T-helper 1 cell (primary cell): ENCODE measurements around the gene DCP1A.
"Not testable (repeated sequence)": the region's sequence is repeated elsewhere in the genome, so short reads cannot be mapped to it uniquely, and the experiment has no call there.

Experiments
- DNase-seq, 5 donors: peaks; one replicate each; pipeline ENCODE4 v3.0.0-alpha.2; 2012 to 2020

DCP1A gene

DNA sequence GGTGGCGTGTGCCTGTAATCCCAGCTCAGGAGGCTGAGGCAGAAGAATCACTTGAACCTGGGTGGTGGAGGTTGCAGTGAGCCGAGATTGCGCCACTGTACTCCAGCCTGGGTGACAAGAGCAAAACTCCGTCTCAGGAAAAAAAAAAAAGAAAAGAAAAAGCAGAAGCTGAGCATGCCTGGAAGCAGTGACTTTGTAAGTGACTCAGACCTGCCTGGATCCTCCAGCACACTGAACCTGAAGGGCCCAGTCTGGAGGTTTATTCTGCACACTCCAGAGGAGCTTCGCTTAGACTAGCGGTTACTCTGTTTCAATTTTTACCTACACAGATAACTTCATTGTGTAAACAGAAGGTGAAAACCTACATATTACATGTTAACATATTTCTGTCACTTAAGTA, 19.4 kb downstream of the DCP1A start:
- not testable (repeated sequence) for DNase-seq

DNA sequence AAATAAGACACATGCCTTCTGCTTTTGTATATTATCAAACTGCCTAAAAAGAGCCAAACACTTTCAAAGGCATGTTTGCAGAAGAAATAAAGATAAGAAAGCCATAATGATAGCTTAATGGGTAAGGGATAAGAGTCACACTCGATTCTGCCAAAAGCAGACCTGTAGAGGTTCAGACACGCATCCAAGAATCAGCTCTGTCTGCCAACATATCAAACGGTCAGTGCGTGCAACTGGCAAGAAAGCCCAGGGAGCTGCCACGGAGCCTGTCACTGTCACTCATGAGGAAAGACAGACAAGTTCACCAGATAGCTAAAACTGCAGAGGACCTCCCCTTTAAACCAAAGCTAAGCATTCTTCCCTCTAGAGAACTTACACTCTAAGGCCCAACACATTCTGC, 23.2 kb downstream of the DCP1A start:
- DNase-seq: no peak

DNA sequence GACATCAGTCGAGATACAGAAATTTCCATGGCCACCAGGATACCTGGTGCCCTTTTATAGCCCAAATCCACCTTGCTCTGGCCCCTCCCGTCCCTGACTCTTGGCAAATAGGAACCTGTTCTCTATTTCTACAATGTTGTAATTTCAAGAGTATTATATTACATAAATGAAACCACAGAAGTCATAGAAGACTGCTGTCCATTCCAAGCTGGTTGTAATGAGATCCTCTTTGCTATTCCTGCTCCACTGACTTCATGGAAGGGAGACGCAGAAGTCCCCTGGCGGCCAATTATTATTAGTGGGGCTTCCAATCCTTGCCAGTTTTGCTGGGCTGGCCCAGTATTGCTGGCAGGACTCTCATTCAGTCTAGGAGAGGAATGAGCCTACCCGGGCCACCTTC, 26.6 kb downstream of the DCP1A start:
- DNase-seq: no peak

DNA sequence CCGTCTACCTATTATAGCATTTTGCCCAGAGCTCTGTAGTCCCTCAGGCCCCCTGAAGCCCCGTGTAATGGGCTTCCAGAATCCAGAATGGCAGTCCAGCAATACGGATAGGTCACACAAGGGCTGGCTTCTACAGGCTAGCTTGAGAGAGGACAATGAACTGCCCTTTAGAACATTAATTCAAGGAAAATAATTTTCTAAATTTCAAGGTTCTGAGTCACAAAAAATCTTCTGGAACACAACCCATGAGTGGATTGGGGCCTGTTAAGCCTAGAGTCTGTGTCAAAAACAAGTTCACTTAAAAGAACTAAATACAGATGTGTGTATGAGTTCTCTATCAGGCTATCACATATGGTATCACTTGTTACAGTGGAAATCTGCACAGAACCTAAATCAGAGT, 28.8 kb downstream of the DCP1A start:
- DNase-seq: no peak

DNA sequence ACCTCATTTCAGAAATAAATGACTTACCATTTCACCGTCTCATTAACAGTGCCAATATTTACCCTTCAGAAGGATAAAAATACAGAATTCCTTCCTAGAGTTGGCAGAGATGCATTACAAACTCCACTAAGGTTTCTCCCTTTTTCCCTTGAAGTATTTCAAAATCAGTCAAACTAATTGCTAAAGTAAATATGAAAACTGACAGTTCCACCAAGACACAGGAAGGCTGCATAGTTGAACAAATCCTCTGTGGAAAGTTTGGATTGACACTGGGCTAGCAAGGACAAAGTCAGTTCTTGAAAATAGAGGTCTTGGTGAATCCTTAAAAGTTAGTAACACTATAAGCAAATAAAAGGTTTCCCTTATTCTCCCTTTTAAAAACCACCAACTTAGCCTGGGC, 34.5 kb downstream of the DCP1A start:
- DNase-seq: no peak

DNA sequence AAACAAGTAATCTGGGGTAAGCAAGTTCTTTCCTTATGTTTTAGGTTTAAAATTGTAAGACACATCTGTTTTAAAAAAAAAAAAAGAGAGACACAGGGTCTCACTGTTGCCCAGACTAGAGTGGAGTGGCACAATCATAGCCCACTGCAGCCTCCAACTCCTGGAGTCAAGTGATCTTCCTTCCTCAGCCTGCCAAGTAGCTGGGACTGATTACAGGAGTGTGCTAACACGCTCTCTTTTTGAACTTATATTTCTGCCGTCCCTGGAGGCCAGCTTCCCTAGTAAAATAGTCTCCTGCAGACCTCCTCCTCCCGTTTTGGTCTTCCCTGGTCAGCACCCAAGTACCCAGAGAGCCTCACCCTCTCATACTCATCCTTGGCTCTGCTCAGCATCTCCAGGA, 35.5 kb downstream of the DCP1A start:
- DNase-seq: no peak

DNA sequence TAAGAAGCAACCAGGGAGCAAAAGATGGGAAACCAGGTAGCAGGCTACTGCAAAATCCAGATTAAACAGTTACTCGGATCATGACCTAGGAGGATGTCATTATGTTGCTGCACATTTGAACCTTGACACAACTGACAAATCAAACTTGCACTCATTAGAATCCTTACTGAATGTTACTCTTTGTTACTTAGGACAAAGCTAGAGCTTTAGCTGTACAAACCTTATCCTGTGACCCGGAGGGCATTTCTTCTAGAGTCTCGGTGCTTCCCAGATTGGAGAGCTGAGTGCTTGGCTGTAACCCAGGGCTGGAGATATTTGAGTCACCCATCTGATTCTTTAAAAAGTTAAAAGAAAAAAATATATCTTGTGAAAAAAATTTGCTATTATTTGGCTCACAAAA, 43.4 kb downstream of the DCP1A start:
- DNase-seq: no peak

DNA sequence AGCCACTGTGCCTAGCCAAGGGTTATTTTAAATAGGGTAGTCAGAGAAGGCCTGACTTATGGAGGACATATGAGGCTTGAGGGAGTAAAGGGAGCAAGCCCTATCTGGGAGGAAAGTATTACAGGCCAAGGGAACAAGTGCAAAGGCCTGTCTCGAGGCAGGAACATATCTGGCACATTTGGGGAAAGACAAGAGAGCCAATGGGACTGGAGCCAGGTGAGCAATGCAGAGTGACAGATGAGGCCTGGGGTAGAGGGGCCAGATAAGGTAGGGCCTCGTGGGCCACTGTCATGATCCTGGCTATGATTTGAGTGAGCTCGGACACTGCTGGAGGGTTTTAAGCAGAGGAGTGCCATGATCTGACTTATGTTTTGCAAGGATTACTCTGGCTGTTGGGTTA, 43.8 kb downstream of the DCP1A start:
- DNase-seq: no peak

DNA sequence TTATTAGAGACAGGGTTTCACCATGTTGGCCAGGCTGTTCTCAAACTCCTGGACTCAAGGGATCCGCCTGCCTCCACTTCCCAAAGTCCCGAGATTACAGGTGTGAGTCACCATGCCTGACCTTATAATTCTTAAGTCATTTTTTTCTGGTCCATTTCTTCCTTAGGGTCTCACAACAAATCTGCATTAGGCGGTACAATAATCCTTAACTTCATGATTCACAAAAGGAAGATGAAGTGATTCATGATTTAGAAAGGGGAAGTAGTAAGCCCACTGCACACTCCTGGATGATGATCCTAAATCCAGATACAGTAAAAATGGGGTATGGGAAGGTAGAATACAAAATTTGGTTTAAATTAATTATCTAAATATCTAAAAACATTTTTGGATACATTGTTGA, 46.5 kb downstream of the DCP1A start:
- DNase-seq: no peak

DNA sequence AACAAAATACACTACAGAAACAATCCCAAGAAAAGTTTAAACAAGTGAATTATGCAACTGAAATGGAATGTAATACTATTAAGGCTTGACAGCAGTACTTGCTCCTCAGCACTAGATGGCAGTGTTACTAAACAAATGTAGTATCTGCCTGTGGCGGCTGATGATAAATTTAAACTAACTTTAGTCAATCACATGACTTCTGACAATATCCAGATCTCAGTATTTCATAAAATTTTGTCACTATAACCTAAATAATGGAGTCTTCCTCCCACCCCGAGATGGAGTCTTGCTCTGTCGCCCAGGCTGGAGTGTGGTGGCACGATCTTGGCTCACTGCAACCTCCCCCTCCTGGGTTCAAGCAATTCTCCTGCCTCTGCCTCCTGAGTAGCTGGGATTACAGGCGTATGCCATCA, 47.7 kb downstream of the DCP1A start:
- peak in 2 of 5 donors; percentile 13 to 29 for DNase-seq

DNA sequence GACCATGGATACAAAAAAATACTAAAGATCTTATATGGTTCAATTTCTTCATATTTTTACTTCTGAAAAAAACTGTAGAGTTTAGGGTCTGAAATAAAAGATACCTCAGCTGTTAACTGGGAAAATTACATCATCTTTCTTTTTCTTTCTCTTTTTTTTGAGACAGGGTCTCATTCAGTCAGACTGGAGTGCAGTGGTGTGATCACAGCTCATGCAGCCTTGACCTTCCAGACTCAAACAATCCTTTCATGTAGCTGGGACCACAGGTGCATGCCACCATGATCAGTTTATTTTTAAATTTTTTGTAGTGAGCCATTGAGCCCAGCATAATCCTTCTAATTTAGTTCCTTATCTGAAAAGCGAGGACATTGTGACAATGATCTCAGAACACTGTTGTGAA, 51.9 kb downstream of the DCP1A start:
- no peak for DNase-seq

DNA sequence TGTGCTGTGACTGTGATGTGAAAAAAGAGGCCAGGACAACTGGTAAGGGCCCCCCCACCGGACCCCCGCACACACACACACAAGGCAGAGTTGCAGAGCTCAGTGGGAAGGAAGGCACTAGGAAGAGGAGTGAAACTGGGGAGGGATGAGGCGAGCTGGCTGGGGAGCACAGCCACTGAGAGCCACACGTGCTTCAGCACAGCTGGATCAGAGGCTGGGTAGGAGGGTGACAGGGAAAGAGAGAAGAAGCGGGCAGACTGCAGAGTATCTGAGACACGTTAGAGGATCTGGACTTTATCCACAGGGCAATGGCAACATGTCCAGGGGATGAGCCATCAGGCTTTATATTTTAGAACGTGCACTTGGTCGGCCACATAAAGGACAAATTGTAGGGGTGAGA, 53.5 kb downstream of the DCP1A start:
- no peak for DNase-seq

DNA sequence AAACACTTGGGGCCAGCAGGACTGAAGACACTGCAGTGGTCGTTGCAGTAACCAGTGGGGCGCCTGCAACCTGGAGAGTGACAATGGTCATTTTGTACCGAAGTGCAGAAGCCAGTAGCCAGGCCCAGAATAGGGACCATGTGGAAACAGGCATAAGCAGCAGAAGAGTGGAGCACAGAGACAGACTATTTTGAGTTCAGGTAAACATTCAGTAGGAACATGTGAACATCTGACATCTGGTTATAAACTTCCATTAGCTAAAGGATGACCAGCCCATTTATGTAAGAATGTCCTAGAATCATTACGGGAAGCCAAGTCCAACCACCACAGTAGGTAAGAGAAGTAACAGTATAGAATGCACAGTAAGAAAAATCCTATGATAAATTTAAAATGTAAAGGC, 59.1 kb downstream of the DCP1A start:
- no peak for DNase-seq

DNA sequence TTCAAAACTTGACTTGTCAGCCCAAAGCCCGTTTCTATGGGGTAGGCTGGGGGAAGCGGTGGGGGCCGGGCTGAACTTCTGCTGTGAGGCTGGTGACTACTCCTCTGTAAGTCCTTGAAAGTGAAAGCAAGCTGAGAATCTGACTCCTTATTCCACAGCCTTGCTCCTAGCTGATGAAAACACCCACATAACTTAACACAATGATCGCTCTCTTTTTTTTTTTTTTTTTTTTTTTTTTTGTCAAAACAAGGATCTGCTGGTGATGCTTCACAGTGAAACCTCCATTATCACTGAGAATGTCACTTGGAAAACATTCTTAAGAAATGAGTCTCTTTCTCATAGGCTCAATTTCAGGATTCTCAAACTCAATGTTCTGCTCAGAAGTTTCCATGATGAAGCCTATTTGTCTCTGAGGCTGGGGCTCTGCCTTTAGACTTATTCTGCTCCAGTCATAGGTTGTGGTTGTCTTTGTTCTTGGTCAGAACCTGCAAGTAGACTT, 60.2 kb downstream of the DCP1A start:
- no peak for DNase-seq

DNA sequence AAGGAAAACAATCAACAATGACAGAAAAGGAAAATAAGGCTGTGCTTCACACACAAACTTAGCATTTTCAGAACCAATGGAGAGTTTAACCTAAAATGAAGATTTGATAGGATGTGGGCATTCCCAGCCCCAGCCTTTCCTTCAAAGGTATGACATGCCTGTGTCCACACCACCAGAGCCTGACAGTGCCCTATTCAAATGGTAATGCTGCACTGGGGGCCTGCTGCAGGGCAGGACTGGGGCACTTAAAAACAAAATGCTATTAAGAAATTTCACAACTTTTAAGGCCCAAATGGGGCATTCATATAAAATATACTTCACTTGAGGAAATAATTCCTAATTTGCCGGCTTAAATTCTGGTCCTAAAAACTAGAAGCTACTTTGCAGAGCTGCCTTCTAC, 60.6 kb downstream of the DCP1A start:
- no peak for DNase-seq

DNA sequence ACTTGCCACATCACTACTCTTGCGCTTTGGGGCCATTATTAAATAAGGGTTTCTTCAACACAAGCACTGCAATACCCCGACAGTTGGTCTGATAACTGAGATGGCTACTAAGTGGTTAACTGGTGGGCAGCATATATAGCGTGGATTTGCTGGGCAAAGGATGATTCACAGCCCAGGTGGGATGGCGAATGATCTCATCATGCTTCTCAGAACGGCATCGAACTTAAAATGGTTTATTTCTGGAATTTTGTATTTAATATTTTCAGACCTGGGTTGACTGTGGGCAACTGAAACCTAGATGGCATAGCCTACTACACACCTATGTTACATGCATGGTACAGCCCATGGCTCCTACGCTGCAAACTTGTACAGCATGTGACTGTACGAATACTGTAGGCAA, 64.8 kb downstream of the DCP1A start:
- no peak for DNase-seq

DNA sequence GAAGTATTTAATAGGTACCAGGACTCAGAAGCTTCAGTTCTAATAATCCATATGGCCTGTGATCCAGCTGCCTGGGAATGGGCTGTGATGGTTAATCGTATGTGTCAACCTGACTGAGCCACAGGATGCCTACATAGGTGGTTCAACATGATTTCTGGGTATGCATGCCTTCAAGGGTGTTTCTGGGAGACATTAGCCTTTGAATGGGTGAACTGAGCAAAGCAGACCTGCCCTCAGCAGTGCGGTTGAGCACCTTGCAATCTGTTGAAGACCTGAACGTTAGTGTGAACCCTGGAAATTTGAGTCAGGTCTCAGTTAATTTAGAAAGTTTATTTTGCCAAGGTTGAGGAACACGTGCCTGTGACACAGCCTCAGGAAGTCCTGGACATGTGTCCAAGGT, 68.7 kb downstream of the DCP1A start:
- DNase-seq: no peak

DNA sequence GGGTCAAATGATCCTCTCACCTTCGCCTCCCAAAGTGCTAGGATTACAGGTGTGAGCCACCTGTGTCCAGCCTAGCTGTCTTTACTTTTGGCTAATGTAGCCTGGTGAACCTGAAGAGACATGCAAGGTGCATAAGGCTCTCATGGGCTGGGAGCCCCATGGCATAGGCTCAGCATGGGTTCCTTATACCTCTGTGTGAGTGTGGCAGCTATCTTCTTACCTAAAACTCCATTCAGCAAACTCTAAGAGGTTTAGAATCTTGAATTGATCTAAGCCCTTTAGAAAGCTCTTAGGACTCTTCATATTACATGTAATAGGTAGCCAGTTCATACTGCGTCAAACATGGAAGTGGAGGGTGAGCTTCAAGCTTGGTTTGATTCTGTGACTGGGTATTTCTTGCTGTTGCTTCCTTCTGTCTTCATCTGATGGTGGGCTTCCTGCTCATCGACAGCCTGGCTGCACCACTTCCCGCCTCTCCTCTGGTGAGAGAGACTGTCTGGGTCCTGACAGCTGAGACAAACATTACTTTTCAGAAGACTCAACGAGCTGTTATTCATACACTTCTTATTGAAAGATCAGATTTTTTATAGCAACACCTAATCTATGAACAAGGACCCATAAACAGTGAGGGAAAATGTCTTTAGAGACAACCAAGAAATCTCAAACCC, 72.3 kb downstream of the DCP1A start:
- DNase-seq: no peak

DNA sequence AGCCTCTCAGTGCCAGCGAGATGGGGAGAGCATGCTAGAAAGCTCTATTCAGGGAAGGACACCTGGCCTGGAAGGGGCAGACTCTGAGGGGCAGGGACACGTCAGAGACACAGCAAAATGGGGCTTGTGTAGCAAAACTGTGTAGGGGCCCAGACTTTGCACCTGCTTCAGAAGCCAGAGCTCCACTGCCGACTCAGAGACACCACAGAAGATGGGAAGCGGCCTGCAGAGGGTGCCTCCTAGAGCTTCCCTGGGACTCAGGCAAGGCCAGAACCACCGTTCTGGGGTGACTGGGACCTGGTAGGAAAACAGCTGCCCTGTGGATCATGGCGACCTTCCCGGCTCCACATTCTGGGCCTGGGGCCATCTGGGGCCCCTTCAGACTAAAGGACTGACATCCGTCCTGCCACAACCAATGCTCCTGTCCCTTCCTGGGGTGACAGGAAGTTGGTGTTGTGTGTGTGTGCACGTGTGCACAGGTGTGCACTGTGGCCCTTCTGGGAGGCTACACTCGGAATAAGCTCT, 74.1 kb downstream of the DCP1A start:
- no peak for DNase-seq

DNA sequence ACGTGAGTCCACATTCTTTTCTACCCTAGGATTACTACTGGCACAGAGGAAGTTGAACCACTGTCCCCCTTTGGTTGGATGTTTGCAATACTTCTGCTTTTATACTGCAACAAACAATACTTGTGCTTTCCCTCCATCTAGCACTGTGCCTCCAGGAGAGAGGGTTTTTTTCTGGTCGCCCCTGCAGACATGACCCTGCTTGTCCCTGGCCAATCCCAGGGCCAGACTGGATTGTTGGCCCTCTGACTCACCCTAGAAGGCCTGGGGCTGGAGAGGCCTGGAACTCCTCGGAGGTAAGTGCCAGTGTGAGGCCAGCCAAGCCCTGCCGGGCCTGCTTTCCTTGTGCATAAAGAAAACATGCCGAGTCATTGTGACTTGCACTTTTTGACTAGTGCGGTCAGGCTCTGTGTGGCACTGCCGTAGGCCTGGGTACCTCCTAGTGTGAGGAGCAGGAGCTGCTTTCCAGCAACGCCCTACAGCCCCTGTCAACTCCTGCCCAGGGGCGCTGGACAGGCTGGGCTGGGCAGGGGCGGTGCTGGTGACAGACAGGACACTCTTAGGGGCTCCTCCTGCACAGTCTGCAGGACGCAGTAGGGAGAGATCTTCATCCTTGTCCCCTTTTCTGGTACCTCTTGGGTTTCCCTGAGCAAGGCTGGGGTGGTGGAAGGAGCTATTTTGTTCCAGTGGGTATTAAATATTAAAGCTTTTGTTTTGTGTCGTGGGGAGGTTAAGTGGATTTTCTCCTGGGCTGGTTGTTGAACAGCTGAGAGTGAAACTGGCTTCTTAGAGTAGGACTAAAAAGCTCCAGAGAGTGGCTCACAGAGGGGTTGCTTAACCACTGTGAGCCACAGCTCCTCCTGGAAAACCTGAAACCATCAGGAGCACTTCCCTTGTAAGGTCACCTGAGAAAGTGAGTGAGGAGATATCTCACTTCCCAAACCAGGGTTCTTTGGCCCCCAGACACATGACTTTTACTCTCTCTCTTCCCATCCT, 77.2 kb downstream of the DCP1A start:
- peak in 1 of 5 donors; percentile 82 for DNase-seq

DNA sequence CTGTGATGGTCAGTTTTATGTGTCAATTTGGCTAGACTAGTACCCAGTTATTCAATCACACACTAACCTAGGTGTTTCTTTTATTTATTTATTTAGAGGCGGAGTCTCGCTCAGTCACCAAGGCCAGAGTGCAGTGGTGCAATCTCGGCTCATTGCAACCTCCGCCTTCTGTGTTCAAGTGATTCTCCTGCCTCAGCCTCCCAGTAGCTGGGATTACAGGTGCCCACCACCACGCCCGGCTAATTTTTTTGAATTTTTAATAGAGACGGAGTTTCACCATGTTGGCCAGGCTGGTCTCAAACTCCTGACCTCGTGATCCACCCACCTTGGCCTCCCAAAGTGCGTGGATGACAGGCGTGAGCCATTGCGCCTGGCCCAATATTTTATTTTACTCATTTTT, 78.2 kb downstream of the DCP1A start:
- DNase-seq: not testable (repeated sequence)

DNA sequence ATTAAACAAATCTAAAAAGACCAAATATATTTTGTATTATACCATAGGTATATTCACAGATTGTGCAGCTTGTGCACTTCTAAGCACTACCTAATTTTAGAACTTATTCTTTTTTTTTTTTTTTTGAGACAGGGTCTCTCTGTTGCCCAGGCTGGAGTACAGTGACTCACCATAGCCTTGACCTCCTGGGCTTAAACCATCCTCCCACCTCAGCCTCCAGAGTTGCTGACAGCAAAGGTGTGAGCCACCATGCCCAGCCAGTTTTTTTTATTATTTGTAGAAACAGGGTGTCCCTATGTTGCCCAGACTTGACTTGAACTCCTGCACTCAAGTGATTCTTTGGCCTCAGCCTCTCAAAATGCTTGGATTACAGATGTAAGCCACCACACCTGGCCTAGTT, 79.6 kb downstream of the DCP1A start:
- no peak for DNase-seq

DNA sequence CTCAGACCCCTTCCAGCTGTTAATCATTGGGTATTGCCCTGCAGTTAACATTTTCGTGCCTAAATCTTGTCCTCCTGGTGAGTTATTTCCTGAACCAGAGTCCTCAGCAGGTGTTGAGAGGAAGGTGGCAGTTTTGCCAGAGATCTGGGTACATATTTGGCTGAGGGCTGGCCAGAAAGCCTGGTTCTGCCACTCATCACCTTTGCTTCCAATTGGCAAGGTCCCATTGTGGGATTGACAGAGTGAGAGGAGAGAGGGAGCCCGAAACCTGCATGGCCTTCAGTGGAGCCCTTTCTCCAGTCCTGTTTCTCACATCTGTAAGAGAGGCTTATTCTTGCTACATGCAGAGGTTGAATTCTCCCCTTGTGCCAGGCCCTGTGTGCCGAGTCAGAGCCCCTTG, 82.6 kb downstream of the DCP1A start:
- no peak for DNase-seq

DNA sequence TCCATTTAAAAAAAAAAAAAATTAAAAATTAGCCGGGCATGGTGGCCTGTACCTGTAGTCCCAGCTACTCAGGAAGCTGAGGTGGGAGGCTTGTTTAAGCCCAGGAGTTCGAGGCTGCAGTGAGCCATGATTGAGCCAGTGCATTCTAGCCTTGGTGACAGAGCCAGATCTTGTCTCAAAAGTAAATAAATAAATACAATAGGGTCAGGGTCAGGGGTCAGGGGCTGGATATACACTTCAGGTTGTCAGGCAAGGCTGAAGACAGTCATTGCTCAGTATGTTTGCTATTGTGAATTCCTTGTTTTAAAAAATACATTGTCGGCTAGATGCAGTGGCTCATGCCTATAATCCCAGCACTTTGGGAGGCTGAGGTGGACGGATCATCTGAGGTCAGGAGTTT, 83.4 kb downstream of the DCP1A start:
- no peak for DNase-seq
